Panc1 (cell line): ENCODE data around the gene CABLES2. TPM values are rescaled to one million over a fixed set of nuclear protein-coding genes. Genes with fewer than 3 reads are reported as not detected.

Experiments
- ATAC-seq: fragments of 200-7000 bp; cut with Tn5 transposase; 2 replicates; pipeline ENCODE4 v1.9.1; 2020; ENCODE audit warnings: mild to moderate bottlenecking, moderate library complexity
- BruUV-seq: library from RNA; stranded (reverse); fragments of 400-500 nt; replicated peaks from 2 replicates; lab custom pipeline; 2021; lab: Mats Ljungman, UMichigan
- CTCF ChIA-PET: fragments of 300-600 bp; sonication (Branson Sonifier 250); formaldehyde crosslinking; loops from one replicate; lab custom pipeline; 2022; ENCODE audit warnings: antibody characterized with exemption; lab: Charles Lee
- POLR2A ChIA-PET: fragments of 300-600 bp; sonication (Branson Sonifier 250); formaldehyde crosslinking; loops from one replicate; lab custom pipeline; 2022; ENCODE audit warnings: antibody characterized with exemption; lab: Charles Lee
- DNase-seq: peaks from one replicate; pipeline ENCODE4 v3.0.0-alpha.2; 2010; ENCODE audit warnings: low read depth, low spot score
- H3K27ac ChIP-seq: 2 replicates; pipeline ENCODE4 v1.5.1; 2011; ENCODE audit warnings: mild to moderate bottlenecking, low read length, inconsistent platforms
- H3K27me3 ChIP-seq: fragments of 200-500 bp; sonication (Bioruptor generic); 2 replicates; pipeline ENCODE4 v1.6.0; 2014; ENCODE audit warnings: low read length, inconsistent platforms; ENCODE audit not compliant: control insufficient read depth, insufficient read depth
- H3K36me3 ChIP-seq: fragments of 200-500 bp; sonication (Bioruptor generic); 2 replicates; pipeline ENCODE4 v1.5.1; 2014; ENCODE audit warnings: inconsistent platforms, mild to moderate bottlenecking, low read length, moderate library complexity; ENCODE audit not compliant: control insufficient read depth, insufficient read depth
- H3K4me1 ChIP-seq: 2 replicates; pipeline ENCODE4 v1.5.1; 2011; ENCODE audit warnings: inconsistent platforms, mild to moderate bottlenecking, low read length, moderate library complexity; ENCODE audit not compliant: control insufficient read depth, insufficient read depth
- H3K4me3 ChIP-seq, 2 experiments: 2 replicates each; pipeline ENCODE4 v1.5.1; 2011 to 2012; ENCODE audit warnings: low read depth in 2 of 2, low read length in 2 of 2, mild to moderate bottlenecking in 2 of 2, inconsistent platforms in 1 of 2, moderate library complexity in 1 of 2
- H3K9me3 ChIP-seq: fragments of 200-500 bp; sonication (Bioruptor generic); 2 replicates; pipeline ENCODE4 v1.5.1; 2014; ENCODE audit warnings: low read depth, mild to moderate bottlenecking, inconsistent platforms, low read length, moderate library complexity; ENCODE audit not compliant: control insufficient read depth, insufficient read depth
- POLR2AphosphoS5 ChIP-seq: IDR thresholded peaks from 2 replicates; pipeline ENCODE4 v1.6.1; 2012; ENCODE audit warnings: mild to moderate bottlenecking, low read depth, low read length, moderate library complexity
- REST ChIP-seq, 2 experiments: IDR thresholded peaks; 2 replicates each; pipeline ENCODE4 v1.6.1; 2011 to 2012; ENCODE audit warnings: low read depth in 2 of 2, control low read depth in 1 of 2, low read length in 1 of 2, mild to moderate bottlenecking in 1 of 2, moderate library complexity in 1 of 2; ENCODE audit not compliant: insufficient read depth in 1 of 2
- SIN3A ChIP-seq: IDR thresholded peaks from 2 replicates; pipeline ENCODE4 v1.6.1; 2012; ENCODE audit warnings: low read depth, mild to moderate bottlenecking, low read length, moderate library complexity, borderline replicate concordance; ENCODE audit not compliant: insufficient read depth
- TCF7L2 ChIP-seq: IDR thresholded peaks from 2 replicates; pipeline ENCODE4 v1.6.1; 2011; ENCODE audit warnings: mild to moderate bottlenecking, low read depth, low read length, inconsistent platforms
- in situ Hi-C: cut with HindIII; loops from 2 replicates; pipeline ENCODE4 v1.10.0; 2016; ENCODE audit warnings: low sequenced_read_pairs, low pct_unique_long_range_greater_than_20kb
- intact Hi-C: fragments of 100-400 bp; cut with micrococcal nuclease; formaldehyde crosslinking; loops from one replicate; pipeline ENCODE4 v1.10.0; 2022; ENCODE audit not compliant: unreplicated experiment
- total RNA-seq: library from RNA; stranded (reverse); gene quantifications from one replicate; pipeline ENCODE4 v1.2.1, GENCODE V29; 2021; ENCODE audit not compliant: unreplicated experiment
- TF ChIP-seq, protein P1 (sequence below): fragments of 450-650 bp; IDR thresholded peaks from 2 replicates; pipeline ENCODE4 v1.5.1; 2017; ENCODE audit warnings: mild to moderate bottlenecking

CABLES2 gene
- total RNA-seq, 1 experiment from 2014 or later = 9.8 TPM

GRCh38 chr20:62398120-62398821 lies 8.8 kb downstream of the CABLES2 start:
- ChIA-PET CTCF (no interaction called here), POLR2A (no interaction called here)
- Histone ChIP-seq H3K27ac (no peak overlapping the region), H3K27me3 (no peaks in the 10 kb centered on the region), H3K4me1 (no peaks in the 10 kb centered on the region), H3K4me3 (no peak overlapping the region), H3K9me3 (no peaks in the 10 kb centered on the region), H3K36me3 (no peaks in the 10 kb centered on the region)
- ATAC-seq = no peak
- BruUV-seq = no TSS peak
- intact Hi-C loops (no loop called here), in situ Hi-C loops (no loop called here)
- no peak for DNase-seq
- TF ChIP-seq, protein P1, sequence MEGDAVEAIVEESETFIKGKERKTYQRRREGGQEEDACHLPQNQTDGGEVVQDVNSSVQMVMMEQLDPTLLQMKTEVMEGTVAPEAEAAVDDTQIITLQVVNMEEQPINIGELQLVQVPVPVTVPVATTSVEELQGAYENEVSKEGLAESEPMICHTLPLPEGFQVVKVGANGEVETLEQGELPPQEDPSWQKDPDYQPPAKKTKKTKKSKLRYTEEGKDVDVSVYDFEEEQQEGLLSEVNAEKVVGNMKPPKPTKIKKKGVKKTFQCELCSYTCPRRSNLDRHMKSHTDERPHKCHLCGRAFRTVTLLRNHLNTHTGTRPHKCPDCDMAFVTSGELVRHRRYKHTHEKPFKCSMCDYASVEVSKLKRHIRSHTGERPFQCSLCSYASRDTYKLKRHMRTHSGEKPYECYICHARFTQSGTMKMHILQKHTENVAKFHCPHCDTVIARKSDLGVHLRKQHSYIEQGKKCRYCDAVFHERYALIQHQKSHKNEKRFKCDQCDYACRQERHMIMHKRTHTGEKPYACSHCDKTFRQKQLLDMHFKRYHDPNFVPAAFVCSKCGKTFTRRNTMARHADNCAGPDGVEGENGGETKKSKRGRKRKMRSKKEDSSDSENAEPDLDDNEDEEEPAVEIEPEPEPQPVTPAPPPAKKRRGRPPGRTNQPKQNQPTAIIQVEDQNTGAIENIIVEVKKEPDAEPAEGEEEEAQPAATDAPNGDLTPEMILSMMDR = no peak
- no peak for TF ChIP-seq REST (IDR thresholded peaks at IDR 0.05; ENCODE audit: insufficient read depth in 1 of 2, low read depth in 2 of 2, low read length in 1 of 2)
- no peak for TF ChIP-seq SIN3A
- no peak for TF ChIP-seq TCF7L2
- TF ChIP-seq POLR2AphosphoS5 = no peak

GRCh38 chr20:62396367-62397239 lies 10.5 kb downstream of the CABLES2 start:
- POLR2A ChIA-PET = interaction anchor here (0.5 kb wide), 1 partner anchor 94 kb away, joined by 4 read pairs; no protein-coding TSS in a partner anchor
- intact Hi-C loops = no loop called here
- ATAC-seq (no peak), DNase-seq (no peak)
- in situ Hi-C loops = no loop called here
- H3K4me3 ChIP-seq = no peak overlapping the region
- BruUV-seq = no TSS peak
- no peaks in the 10 kb centered on the region for H3K36me3 ChIP-seq
- H3K9me3 ChIP-seq = no peaks in the 10 kb centered on the region
- TF ChIP-seq SIN3A (no peak), POLR2AphosphoS5 (no peak), TCF7L2 (no peak), REST (IDR thresholded peaks at IDR 0.05; ENCODE audit: insufficient read depth in 1 of 2, low read depth in 2 of 2, low read length in 1 of 2) (no peak)
- TF ChIP-seq, protein P1 = no peak
- H3K4me1 ChIP-seq = no peaks in the 10 kb centered on the region
- no peak overlapping the region for H3K27ac ChIP-seq
- H3K27me3 ChIP-seq = no peaks in the 10 kb centered on the region
- CTCF ChIA-PET = no interaction called here
